HEK293T (cell line): ENCODE results near the gene ELAVL4.

Source experiments
- BHLHE40 ChIP-seq: fragments of 450-650 bp; IDR thresholded peaks from 2 replicates; pipeline ENCODE4 v1.6.1; 2016; ENCODE audit warnings: mild to moderate bottlenecking, moderate library complexity, borderline replicate concordance
- ELF4 ChIP-seq: fragments of 450-650 bp; IDR thresholded peaks from 2 replicates; pipeline ENCODE4 v1.6.1; 2017; ENCODE audit warnings: antibody characterized with exemption
- FOXA1 ChIP-seq: fragments of 450-650 bp; IDR thresholded peaks from 2 replicates; pipeline ENCODE4 v1.6.1; 2016; ENCODE audit warnings: mild to moderate bottlenecking
- FOXK2 ChIP-seq: fragments of 450-650 bp; IDR thresholded peaks from 2 replicates; pipeline ENCODE4 v1.6.1; 2016; ENCODE audit warnings: mild to moderate bottlenecking
- FOXM1 ChIP-seq: fragments of 450-650 bp; IDR thresholded peaks from 2 replicates; pipeline ENCODE4 v1.6.1; 2017; ENCODE audit warnings: mild to moderate bottlenecking, borderline replicate concordance
- HDGF ChIP-seq: fragments of 450-650 bp; IDR thresholded peaks from 2 replicates; pipeline ENCODE4 v1.6.1; 2017; ENCODE audit warnings: antibody characterized with exemption, borderline replicate concordance
- NFRKB ChIP-seq: fragments of 450-650 bp; IDR thresholded peaks from 2 replicates; pipeline ENCODE4 v1.6.1; 2016; ENCODE audit warnings: mild to moderate bottlenecking, moderate library complexity
- SP1 ChIP-seq: fragments of 450-650 bp; IDR thresholded peaks from 2 replicates; pipeline ENCODE4 v1.6.1; 2017
- SUZ12 ChIP-seq: fragments of 450-650 bp; IDR thresholded peaks from 2 replicates; pipeline ENCODE4 v1.6.1; 2016; ENCODE audit warnings: mild to moderate bottlenecking
- ZNF384 ChIP-seq: fragments of 450-650 bp; IDR thresholded peaks from 2 replicates; pipeline ENCODE4 v1.6.1; 2016

- TF ChIP-seq FOXA1 (no peak), ZNF384 (no peak), SP1 (no peak), HDGF (no peak), FOXM1 (no peak), FOXK2 (no peak), NFRKB (no peak), SUZ12 (no peak), ELF4 (no peak), BHLHE40 (no peak)
Observed at GRCh38 chr1:50163680-50164079, 55.0 kb downstream of the ELAVL4 start.
